Measurements from ENCODE around the gene ITGA2. TPM values are rescaled to one million over a fixed set of nuclear protein-coding genes. Genes with fewer than 3 reads are reported as not detected.

ITGA2 gene
- total and polyA plus RNA-seq, 7 donors: 0.10 to 0.91 (median 0.64) TPM

GRCh38 chr5:53001541-53001940, 12.4 kb downstream of the ITGA2 start:
- WGBS, 3 donors: 92 to 98% (median 95%) methylated on average over 4 of the region's 4 CpGs
- no peak for TF ChIP-seq CTCF (IDR thresholded peaks at IDR 0.05)

GRCh38 chr5:53002491-53002890, 13.3 kb downstream of the ITGA2 start:
- H3K9me3 ChIP-seq: no peaks in the 10 kb centered on the region
- no peak for ATAC-seq
- DNase-seq: no peak
- 21 to 54% (median 48%) methylated on average over 1 of the region's 1 CpG for WGBS, 3 donors
- H3K36me3 ChIP-seq (ENCODE audit: insufficient read depth in 1 of 2, low read depth in 1 of 2): no peaks in the 10 kb centered on the region
- no peak for TF ChIP-seq CTCF (IDR thresholded peaks at IDR 0.05)
- no peak overlapping the region for H3K4me3 ChIP-seq
- H3K27ac ChIP-seq: no peak overlapping the region
- H3K27me3 ChIP-seq (ENCODE audit: insufficient read depth in 3 of 3, low read length in 2 of 3): no peaks in the 10 kb centered on the region
- no peaks in the 10 kb centered on the region for H3K4me1 ChIP-seq
- intact Hi-C loops (cut with DNase I): no loop called here

More at GRCh38 chr5:53001541-53001940, 12.4 kb downstream of the ITGA2 start:
- ATAC-seq (no peak), DNase-seq (no peak)
- H3K36me3 ChIP-seq (ENCODE audit: insufficient read depth in 1 of 2, low read depth in 1 of 2): no peaks in the 10 kb centered on the region
- intact Hi-C loops (cut with DNase I): no loop called here
- H3K27me3 ChIP-seq (ENCODE audit: insufficient read depth in 3 of 3, low read length in 2 of 3): no peaks in the 10 kb centered on the region
- no peak overlapping the region for H3K27ac ChIP-seq
- H3K9me3 ChIP-seq: no peaks in the 10 kb centered on the region
- H3K4me1 ChIP-seq: no peaks in the 10 kb centered on the region
- H3K4me3 ChIP-seq: no peak overlapping the region

GRCh38 chr5:53003144-53003543, 14.0 kb downstream of the ITGA2 start:
- TF ChIP-seq CTCF (IDR thresholded peaks at IDR 0.05): no peak
- DNase-seq: no peak
- H3K9me3 ChIP-seq: no peaks in the 10 kb centered on the region
- ATAC-seq: no peak
- H3K27ac ChIP-seq: no peak overlapping the region
- H3K27me3 ChIP-seq (ENCODE audit: insufficient read depth in 3 of 3, low read length in 2 of 3): no peaks in the 10 kb centered on the region
- WGBS, 3 donors: 95 to 100% (median 96%) methylated on average over 1 of the region's 1 CpG
- no peaks in the 10 kb centered on the region for H3K4me1 ChIP-seq
- no peaks in the 10 kb centered on the region for H3K36me3 ChIP-seq (ENCODE audit: insufficient read depth in 1 of 2, low read depth in 1 of 2)
- no peak overlapping the region for H3K4me3 ChIP-seq
- intact Hi-C loops (cut with DNase I): no loop called here

GRCh38 chr5:53006911-53007890, 18.0 kb downstream of the ITGA2 start:
- no peak for TF ChIP-seq CTCF (IDR thresholded peaks at IDR 0.05)
- H3K4me1 ChIP-seq: no peaks in the 10 kb centered on the region
- no peak overlapping the region for H3K4me3 ChIP-seq

More at GRCh38 chr5:53006911-53007890, 18.0 kb downstream of the ITGA2 start:
- Histone ChIP-seq H3K9me3 (no peaks in the 10 kb centered on the region), H3K27me3 (ENCODE audit: insufficient read depth in 3 of 3, low read length in 2 of 3) (no peaks in the 10 kb centered on the region), H3K27ac (no peak overlapping the region), H3K36me3 (ENCODE audit: insufficient read depth in 1 of 2, low read depth in 1 of 2) (no peaks in the 10 kb centered on the region)
- ATAC-seq (no peak), DNase-seq (no peak)
- WGBS, 3 donors: 53 to 62% (median 61%) methylated on average over 4 of the region's 4 CpGs
- intact Hi-C loops (cut with DNase I): no loop called here

Measured in psoas muscle (tissue), 8 donors.